AG09309 (cell line): ENCODE measurements around the gene PTPN1.

ENCODE experiments used
- DNase-seq: peaks from one replicate; pipeline ENCODE4 v3.0.0-alpha.2; 2010; ENCODE audit warnings: low read depth
- H3K4me3 ChIP-seq: 2 replicates; pipeline ENCODE4 v1.5.1; 2011; ENCODE audit warnings: mild to moderate bottlenecking, low read depth, low read length, moderate library complexity; ENCODE audit not compliant: control insufficient read depth
- TF ChIP-seq, protein P1 (sequence below): IDR thresholded peaks from 2 replicates; pipeline ENCODE4 v1.5.1; 2011; ENCODE audit warnings: mild to moderate bottlenecking, low read depth, low read length, inconsistent platforms; ENCODE audit not compliant: insufficient read depth, control insufficient read depth; ENCODE audit errors: missing control alignments

PTPN1 gene

DNA sequence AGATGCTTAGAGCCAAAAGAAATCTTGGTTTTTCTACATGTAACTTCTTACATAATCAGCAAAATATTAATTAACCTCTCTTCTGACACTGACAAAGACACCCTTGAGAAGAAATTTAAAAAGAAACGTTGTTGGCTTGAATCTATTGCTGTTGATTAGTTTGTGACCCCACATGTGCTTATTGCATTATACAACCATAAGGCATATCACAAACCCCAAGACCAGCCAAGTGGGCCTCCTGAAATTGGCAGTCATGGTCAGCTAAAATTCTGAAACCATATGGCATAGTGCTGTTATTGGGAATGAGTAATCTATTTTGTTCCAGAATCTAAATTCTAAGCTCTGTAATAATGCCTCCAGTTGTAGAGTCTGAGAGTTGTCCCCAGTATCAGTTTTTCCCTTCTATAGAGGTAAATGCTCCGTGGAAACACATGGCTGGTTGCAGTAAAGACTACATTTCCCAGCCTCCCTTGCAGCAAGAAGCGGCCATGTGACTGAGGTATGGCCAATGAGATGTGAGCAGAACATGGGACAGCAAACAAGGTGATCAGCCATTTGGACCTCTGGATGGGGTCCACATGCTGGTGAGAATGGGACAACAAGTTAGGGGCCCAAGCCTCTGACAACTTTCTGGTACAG lies 42.3 kb upstream of the PTPN1 start:
- no peak for DNase-seq
- TF ChIP-seq, protein P1, sequence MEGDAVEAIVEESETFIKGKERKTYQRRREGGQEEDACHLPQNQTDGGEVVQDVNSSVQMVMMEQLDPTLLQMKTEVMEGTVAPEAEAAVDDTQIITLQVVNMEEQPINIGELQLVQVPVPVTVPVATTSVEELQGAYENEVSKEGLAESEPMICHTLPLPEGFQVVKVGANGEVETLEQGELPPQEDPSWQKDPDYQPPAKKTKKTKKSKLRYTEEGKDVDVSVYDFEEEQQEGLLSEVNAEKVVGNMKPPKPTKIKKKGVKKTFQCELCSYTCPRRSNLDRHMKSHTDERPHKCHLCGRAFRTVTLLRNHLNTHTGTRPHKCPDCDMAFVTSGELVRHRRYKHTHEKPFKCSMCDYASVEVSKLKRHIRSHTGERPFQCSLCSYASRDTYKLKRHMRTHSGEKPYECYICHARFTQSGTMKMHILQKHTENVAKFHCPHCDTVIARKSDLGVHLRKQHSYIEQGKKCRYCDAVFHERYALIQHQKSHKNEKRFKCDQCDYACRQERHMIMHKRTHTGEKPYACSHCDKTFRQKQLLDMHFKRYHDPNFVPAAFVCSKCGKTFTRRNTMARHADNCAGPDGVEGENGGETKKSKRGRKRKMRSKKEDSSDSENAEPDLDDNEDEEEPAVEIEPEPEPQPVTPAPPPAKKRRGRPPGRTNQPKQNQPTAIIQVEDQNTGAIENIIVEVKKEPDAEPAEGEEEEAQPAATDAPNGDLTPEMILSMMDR, result no peak
- no peak overlapping the region for H3K4me3 ChIP-seq

DNA sequence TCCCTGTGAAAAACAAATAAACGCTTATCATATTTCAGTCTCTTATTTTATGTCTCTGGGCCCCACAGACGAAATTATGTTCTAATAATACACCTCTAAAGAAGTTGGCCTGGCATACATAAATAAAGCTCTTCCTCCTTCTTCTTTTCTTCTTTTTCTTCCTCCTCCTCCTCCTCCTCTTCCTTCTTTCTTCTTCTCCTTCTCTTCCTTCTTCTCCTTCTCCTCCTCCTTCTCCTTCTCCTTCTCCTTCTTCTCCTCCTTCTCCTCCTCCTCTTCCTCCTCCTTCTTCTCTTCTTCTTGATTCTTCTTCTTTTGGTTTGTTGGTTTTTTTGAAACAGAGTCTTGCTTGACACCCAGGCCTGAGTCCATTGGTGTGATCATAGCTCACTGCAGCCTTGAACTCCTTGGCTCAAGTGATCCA lies 41.8 kb upstream of the PTPN1 start:
- no peak for DNase-seq
- no peak overlapping the region for H3K4me3 ChIP-seq
- TF ChIP-seq, protein P1, result no peak

DNA sequence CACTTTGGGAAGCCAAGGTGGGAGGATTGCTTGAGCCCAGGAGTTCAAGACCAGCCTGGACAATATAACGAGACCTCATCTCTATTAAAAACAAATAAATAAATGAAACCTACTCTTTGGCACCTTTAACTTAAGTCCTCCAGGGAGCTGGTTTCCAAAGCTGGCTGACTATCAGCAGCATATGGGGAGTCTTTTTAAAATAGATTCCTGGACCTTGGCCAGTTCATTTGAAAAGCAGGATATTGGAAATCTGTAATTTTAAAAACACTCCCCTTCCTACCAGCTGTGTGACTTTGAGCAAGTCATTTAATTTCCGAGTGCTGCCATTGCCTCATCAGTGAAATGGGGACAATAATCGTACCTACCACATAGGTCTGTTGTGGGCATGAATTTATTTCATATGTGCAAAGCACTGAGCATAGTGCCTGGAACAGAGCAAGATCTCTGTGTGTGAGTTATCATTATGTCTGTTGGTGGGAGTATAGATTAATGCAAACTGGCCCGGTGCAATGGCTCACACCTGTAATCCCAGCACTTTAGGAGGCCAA lies 40.9 kb upstream of the PTPN1 start:
- H3K4me3 ChIP-seq, result no peak overlapping the region
- DNase-seq, result no peak
- TF ChIP-seq, protein P1, result no peak

- DNase-seq, result no peak
- TF ChIP-seq, protein P1, result no peak
- H3K4me3 ChIP-seq, result no peak overlapping the region
Measured at GRCh38 chr20:50469796-50470195, 40.4 kb upstream of the PTPN1 start.

DNA sequence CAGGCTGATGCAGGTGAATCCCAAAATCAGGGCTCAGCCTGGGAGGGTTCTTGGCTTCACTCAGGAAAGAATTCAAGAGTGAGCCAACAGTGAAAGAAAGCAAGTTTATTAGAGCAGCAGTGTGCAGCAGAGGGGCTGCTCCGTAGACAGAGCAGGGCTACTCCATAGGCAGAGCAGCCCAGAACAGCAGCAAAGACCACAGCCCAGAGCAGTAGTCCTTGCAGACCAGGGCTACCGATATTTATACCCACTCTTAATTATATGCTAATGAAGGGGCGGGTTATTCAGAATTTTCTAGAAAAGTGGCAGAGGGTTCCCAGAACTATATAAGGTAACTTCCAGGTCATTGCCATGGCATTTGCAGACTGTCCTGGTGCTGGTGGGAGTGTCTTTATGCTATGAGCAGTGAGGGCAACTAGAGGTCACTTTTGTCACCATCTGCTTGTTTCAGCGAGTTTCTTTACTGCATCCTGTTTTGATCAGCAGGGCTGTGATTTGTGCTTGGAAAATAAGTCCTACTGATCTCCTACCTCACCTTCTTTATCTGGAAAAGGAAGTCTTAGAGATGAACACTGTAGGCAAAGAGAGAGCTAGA lies 39.8 kb upstream of the PTPN1 start:
- TF ChIP-seq, protein P1, result no peak
- no peak for DNase-seq
- H3K4me3 ChIP-seq, result no peak overlapping the region

DNA sequence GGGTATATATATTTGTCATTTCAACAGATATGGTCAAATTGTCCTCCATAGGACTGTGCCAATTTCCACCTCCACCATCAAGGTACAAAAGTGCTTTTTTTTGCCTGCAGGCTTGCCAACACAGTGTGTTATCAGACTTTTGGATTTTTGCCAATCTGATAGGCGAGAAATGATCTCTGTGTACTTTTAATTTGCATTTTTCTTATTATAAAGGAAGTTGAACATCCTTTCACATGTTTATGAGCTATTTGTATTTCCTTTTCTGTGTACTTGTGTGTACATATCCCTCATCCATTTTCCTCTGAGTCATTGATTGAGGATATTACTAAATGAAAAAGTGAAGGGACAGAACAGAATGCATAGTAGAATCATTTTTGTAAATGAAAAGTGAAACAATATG lies 39.0 kb upstream of the PTPN1 start:
- TF ChIP-seq, protein P1, result no peak
- no peak overlapping the region for H3K4me3 ChIP-seq
- no peak for DNase-seq
